Measurements from ENCODE around the gene ITGB3.

The ITGB3 gene

DNA sequence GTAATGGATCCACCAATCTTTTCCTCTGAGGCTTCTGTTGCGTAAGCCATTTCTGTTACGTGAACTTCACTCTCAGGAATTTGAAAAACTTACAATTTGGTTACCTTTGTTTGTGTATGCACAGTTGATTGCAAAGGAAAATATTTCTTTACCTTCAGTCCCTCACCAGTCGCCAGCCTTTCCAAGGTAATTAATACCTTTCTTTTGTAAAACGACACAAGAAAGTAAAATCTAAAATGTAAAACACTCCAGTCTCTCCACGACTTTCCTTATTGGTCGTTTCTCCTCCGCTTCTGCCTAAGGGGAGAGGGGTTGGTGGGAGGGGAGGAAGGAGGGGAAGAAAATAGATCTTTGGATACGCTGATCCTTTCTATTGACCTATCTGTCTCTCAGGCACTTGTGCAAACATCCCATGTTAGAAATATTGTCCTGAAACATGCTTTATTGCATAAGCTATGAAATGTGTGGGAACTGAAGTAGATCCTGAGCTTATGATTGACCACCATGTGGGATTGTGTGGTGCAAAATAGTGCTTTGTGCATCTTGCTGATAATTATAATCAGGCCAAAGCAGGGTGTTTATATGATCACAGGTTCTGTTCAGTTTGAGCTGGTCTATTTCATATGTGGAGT is 37.7 kb downstream of the ITGB3 start:
- no peaks in the 10 kb centered on the region for H3K4me1 ChIP-seq (ENCODE audit: insufficient read depth, low read length)
- no peak overlapping the region for H3K4me3 ChIP-seq (ENCODE audit: low read depth in 1 of 2, low read length in 2 of 2)

DNA sequence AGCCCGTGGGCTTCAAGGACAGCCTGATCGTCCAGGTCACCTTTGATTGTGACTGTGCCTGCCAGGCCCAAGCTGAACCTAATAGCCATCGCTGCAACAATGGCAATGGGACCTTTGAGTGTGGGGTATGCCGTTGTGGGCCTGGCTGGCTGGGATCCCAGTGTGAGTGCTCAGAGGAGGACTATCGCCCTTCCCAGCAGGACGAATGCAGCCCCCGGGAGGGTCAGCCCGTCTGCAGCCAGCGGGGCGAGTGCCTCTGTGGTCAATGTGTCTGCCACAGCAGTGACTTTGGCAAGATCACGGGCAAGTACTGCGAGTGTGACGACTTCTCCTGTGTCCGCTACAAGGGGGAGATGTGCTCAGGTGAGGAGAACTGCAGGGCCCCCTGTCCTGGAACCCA is 38.6 kb downstream of the ITGB3 start:
- Histone ChIP-seq H3K79me2 (ENCODE audit: insufficient read depth, low read length) (no peaks in the 10 kb centered on the region), H3K36me3 (ENCODE audit: insufficient read depth, low read length) (no peaks in the 10 kb centered on the region), H3K9ac (ENCODE audit: low read depth, low read length) (no peak overlapping the region), H3K9me3 (ENCODE audit: insufficient read depth, low read length, severe bottlenecking) (no peaks in the 10 kb centered on the region), H4K20me1 (ENCODE audit: insufficient read depth, low read length) (no peaks in the 10 kb centered on the region), H3K4me3 (ENCODE audit: low read depth in 1 of 2, low read length in 2 of 2) (no peak overlapping the region), H3K27ac (ENCODE audit: low read length) (no peak overlapping the region), H3K27me3 (ENCODE audit: insufficient read depth, low read length, poor library complexity) (no peaks in the 10 kb centered on the region), H3K4me2 (ENCODE audit: insufficient read depth, low read length) (no peak overlapping the region), H2AFZ (ENCODE audit: low read depth, low read length) (no peak overlapping the region), H3K4me1 (ENCODE audit: insufficient read depth, low read length) (no peaks in the 10 kb centered on the region)
- no peak for TF ChIP-seq EZH2 (IDR thresholded peaks at IDR 0.05; ENCODE audit: borderline replicate concordance, low read depth, low read length, severe bottlenecking)
- TF ChIP-seq, protein P1, sequence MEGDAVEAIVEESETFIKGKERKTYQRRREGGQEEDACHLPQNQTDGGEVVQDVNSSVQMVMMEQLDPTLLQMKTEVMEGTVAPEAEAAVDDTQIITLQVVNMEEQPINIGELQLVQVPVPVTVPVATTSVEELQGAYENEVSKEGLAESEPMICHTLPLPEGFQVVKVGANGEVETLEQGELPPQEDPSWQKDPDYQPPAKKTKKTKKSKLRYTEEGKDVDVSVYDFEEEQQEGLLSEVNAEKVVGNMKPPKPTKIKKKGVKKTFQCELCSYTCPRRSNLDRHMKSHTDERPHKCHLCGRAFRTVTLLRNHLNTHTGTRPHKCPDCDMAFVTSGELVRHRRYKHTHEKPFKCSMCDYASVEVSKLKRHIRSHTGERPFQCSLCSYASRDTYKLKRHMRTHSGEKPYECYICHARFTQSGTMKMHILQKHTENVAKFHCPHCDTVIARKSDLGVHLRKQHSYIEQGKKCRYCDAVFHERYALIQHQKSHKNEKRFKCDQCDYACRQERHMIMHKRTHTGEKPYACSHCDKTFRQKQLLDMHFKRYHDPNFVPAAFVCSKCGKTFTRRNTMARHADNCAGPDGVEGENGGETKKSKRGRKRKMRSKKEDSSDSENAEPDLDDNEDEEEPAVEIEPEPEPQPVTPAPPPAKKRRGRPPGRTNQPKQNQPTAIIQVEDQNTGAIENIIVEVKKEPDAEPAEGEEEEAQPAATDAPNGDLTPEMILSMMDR (IDR thresholded peaks at IDR 0.05; ENCODE audit: borderline replicate concordance, extremely low read depth, low read length, poor library complexity, severe bottlenecking): no peak
- DNase-seq: no peak
- no peak for ATAC-seq (ENCODE audit: insufficient read depth, low read depth)

More for the DNA sequence above, 37.7 kb downstream of the ITGB3 start:
- no peak overlapping the region for H3K9ac ChIP-seq (ENCODE audit: low read depth, low read length)
- ATAC-seq (ENCODE audit: insufficient read depth, low read depth): no peak
- H2AFZ ChIP-seq (ENCODE audit: low read depth, low read length): no peak overlapping the region
- H4K20me1 ChIP-seq (ENCODE audit: insufficient read depth, low read length): no peaks in the 10 kb centered on the region
- no peak overlapping the region for H3K4me2 ChIP-seq (ENCODE audit: insufficient read depth, low read length)
- H3K27me3 ChIP-seq (ENCODE audit: insufficient read depth, low read length, poor library complexity): no peaks in the 10 kb centered on the region
- no peaks in the 10 kb centered on the region for H3K79me2 ChIP-seq (ENCODE audit: insufficient read depth, low read length)
- H3K36me3 ChIP-seq (ENCODE audit: insufficient read depth, low read length): no peaks in the 10 kb centered on the region
- no peaks in the 10 kb centered on the region for H3K9me3 ChIP-seq (ENCODE audit: insufficient read depth, low read length, severe bottlenecking)
- no peak for DNase-seq
- TF ChIP-seq, protein P1 (IDR thresholded peaks at IDR 0.05; ENCODE audit: borderline replicate concordance, extremely low read depth, low read length, poor library complexity, severe bottlenecking): no peak
- TF ChIP-seq EZH2 (IDR thresholded peaks at IDR 0.05; ENCODE audit: borderline replicate concordance, low read depth, low read length, severe bottlenecking): no peak
- no peak overlapping the region for H3K27ac ChIP-seq (ENCODE audit: low read length)

DNA sequence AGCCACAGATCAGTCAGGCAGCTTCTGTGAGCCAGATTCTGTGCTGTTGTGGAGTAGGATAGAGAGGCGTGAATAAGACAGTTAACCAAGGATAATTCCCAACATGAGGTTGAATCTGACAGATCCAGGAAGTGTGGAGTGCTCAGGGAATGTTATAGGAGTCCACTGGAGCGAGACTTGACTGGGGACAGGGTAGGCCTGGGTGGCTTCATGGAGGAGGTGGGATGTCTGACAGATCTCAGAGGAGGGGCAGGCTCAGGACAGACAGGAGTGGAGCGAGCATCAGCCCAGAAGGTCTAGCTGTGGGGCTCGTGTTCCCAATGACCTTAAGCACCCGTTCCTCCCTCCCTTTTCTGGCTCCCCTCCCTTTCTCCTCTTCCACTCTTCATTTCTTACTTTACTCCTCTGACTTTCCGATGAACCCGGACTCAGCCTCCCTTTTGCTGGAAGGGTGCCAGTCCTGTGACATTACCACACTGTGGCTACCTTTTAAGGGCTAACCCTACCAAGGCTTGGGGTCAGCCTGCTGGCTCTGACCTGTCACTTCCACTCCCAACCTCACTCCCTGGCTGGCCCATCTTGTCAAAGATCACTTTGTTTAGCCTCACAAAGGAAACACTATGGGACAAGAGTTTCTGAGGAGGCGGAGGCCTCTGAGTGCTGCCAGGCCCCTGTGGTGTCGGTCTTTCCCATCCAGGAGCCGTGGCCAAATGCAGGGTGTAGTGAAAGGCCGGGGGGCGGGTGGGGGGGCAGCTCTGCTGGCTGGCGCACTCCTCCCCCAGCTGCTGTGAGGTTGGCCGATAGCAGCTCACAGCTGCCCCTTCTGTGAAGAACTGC is 41.6 kb downstream of the ITGB3 start:
- Histone ChIP-seq H3K4me3 (ENCODE audit: low read depth in 1 of 2, low read length in 2 of 2) (no peak overlapping the region), H4K20me1 (ENCODE audit: insufficient read depth, low read length) (no peaks in the 10 kb centered on the region), H3K9me3 (ENCODE audit: insufficient read depth, low read length, severe bottlenecking) (no peaks in the 10 kb centered on the region), H3K79me2 (ENCODE audit: insufficient read depth, low read length) (no peaks in the 10 kb centered on the region), H3K27me3 (ENCODE audit: insufficient read depth, low read length, poor library complexity) (no peaks in the 10 kb centered on the region), H3K4me1 (ENCODE audit: insufficient read depth, low read length) (no peaks in the 10 kb centered on the region), H3K27ac (ENCODE audit: low read length) (no peak overlapping the region), H3K36me3 (ENCODE audit: insufficient read depth, low read length) (no peaks in the 10 kb centered on the region), H3K4me2 (ENCODE audit: insufficient read depth, low read length) (no peak overlapping the region), H3K9ac (ENCODE audit: low read depth, low read length) (no peak overlapping the region), H2AFZ (ENCODE audit: low read depth, low read length) (no peak overlapping the region)
- no peak for ATAC-seq (ENCODE audit: insufficient read depth, low read depth)
- no peak for DNase-seq
- TF ChIP-seq EZH2 (IDR thresholded peaks at IDR 0.05; ENCODE audit: borderline replicate concordance, low read depth, low read length, severe bottlenecking): no peak
- TF ChIP-seq, protein P1 (IDR thresholded peaks at IDR 0.05; ENCODE audit: borderline replicate concordance, extremely low read depth, low read length, poor library complexity, severe bottlenecking): no peak
